ENCODE data around the gene IL12RB2.

IL12RB2 gene, protein sequence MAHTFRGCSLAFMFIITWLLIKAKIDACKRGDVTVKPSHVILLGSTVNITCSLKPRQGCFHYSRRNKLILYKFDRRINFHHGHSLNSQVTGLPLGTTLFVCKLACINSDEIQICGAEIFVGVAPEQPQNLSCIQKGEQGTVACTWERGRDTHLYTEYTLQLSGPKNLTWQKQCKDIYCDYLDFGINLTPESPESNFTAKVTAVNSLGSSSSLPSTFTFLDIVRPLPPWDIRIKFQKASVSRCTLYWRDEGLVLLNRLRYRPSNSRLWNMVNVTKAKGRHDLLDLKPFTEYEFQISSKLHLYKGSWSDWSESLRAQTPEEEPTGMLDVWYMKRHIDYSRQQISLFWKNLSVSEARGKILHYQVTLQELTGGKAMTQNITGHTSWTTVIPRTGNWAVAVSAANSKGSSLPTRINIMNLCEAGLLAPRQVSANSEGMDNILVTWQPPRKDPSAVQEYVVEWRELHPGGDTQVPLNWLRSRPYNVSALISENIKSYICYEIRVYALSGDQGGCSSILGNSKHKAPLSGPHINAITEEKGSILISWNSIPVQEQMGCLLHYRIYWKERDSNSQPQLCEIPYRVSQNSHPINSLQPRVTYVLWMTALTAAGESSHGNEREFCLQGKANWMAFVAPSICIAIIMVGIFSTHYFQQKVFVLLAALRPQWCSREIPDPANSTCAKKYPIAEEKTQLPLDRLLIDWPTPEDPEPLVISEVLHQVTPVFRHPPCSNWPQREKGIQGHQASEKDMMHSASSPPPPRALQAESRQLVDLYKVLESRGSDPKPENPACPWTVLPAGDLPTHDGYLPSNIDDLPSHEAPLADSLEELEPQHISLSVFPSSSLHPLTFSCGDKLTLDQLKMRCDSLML

DNA sequence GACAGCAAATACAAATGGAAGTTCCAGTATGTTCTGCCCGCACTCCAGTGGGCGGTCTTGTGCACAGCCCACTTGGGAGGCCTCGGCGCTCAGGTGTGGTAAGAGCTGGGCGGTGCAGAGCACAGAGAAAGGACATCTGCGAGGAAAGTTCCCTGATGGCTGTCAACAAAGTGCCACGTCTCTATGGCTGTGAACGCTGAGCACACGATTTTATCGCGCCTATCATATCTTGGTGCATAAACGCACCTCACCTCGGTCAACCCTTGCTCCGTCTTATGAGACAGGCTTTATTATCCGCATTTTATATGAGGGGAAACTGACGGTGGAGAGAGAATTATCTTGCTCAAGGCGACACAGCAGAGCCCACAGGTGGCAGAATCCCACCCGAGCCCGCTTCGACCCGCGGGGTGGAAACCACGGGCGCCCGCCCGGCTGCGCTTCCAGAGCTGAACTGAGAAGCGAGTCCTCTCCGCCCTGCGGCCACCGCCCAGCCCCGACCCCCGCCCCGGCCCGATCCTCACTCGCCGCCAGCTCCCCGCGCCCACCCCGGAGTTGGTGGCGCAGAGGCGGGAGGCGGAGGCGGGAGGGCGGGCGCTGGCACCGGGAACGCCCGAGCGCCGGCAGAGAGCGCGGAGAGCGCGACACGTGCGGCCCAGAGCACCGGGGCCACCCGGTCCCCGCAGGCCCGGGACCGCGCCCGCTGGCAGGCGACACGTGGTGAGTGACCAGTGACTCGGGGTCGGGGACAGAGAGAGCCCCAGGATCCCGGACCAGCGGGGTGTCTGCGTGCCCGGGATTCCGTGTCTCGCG, at the start of gene IL12RB2:
TSS of gene IL12RB2 (plus strand) at position 623 of the 810 bp plus-strand sequence. CDS start 12,496 bp downstream, outside the sequence.
- peak; percentile 81 for DNase-seq

DNA sequence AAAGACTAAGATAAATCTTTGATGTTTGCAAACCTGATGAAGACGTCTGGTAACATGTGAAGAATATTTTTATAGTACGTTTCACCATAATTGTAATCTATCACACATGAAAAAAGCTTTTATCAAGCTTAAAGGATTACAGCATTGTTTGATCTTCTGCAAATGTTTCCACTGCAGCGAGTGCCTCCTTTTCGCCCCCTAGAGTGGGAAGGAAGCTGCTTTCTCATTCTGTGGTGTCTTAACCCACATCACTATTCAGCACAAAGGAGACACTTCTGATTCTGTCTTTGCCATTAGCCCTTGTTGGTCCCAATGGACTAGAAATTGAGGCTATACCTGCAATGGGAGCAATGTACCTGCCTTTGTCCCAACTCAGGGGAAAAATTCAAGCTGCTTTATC, 46.0 kb upstream of the IL12RB2 start:
- DNase-seq: no peak

DNA sequence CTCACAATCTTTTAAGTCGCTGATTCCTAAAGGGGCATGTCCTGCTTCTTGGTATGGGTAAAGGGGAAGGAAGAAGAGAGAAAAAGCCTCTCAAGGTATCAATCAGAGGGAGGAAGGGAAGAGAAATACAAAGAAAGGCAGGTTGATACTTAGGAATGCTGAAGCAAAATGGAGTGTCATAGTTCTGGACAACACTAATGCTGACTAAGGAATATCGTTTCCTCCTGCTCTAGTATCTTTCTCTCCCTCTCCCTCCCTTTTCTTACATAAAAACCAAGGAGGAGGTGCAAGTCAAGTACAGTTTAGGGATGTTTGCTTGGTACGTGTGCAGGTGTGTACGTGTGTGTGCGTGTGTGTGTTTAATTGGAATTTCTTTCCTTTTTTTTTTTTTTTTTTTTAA, 44.9 kb upstream of the IL12RB2 start:
- no peak for DNase-seq

DNA sequence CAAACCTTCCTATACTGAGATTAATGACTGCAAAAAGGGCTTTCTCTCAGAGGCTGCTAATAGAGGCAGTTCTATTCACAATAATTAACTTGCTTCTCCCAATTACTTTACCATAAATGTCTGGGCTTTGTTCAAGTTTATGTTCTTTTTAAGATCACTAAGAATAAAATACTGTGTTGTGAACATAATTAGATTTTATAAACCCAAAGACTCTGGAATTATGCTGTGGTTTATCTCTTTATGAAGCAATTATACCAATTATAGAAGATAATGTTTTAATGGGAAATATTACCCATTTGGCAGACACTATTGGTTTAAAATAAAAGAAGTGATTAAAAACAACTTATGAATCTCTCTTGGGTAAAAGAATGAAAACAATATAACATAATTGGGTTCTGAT, 43.5 kb upstream of the IL12RB2 start:
- DNase-seq: no peak

DNA sequence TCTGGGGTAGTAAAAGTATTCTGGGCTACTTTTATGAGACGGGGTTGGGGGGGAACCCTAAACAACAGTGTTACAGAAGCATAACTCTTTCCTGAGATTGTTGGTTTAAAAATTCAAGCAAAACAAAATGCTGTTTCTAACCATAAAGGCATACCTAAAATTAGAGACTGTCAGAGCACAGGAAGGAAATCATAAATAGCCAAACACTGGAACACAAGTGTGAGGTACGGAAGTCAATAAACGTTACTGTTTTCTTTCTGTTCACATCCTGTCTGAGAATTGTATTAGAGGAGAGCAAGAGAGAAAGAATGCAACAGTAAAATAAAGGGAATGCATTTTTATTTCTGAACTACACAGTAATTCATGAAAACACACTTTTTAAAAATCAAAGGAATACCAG, 42.8 kb upstream of the IL12RB2 start:
- no peak for DNase-seq

DNA sequence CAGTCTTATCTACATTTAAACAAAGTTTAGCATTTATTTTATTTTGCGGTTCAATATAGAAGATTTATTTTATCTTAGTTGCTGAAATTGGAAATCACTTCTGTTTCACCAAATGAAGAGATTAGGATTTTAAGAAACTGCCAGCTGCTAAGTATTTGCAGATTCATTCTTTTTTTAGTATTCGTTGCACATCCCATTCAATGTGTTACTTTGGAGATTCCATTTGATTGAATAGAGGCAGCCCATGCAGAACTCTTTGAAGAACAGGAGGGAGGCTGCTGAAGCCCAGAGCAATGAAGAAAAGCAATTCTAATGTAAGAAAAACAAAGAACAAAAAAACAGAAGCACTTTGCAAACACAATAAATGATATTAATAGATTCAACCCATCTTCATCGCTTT, 38.6 kb upstream of the IL12RB2 start:
- DNase-seq: no peak

DNA sequence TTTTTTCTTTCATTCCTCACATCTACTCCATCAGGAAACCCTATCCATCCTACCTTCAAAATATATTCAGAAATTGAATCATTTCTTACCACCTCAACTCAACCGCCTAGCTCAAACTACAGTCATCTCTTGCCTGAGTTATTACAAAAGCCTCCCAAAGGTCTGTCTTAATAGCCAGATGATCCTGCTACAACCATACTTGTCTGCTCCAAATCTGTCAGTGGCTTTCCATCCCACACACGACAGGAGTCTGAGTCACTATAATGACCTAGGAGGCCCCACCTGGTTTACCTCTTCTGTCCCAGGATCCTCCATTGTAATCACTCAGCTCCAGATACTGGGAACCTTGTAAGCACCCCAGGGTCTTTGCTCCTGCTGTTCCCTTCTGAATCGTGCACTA, 37.1 kb upstream of the IL12RB2 start:
- DNase-seq: no peak

DNA sequence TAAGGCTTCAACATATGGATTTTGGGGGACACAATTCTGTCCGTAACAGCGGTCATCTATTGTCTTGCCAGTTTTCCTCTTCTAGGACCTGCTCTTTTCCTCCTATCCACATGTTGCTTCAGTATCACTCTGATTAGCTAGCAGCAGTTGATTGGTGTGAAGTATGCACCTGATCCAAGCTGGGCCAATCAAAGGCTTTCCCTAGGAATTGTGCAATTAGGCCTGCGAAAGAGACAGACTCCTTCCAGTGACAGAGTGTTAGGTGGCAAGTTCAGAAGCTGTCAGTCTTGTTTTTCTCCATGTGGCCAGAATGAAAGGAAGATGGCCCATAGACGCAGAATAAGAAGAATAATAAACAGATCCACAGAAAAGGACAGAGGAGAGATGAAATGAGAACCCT, 34.1 kb upstream of the IL12RB2 start:
- DNase-seq: no peak

DNA sequence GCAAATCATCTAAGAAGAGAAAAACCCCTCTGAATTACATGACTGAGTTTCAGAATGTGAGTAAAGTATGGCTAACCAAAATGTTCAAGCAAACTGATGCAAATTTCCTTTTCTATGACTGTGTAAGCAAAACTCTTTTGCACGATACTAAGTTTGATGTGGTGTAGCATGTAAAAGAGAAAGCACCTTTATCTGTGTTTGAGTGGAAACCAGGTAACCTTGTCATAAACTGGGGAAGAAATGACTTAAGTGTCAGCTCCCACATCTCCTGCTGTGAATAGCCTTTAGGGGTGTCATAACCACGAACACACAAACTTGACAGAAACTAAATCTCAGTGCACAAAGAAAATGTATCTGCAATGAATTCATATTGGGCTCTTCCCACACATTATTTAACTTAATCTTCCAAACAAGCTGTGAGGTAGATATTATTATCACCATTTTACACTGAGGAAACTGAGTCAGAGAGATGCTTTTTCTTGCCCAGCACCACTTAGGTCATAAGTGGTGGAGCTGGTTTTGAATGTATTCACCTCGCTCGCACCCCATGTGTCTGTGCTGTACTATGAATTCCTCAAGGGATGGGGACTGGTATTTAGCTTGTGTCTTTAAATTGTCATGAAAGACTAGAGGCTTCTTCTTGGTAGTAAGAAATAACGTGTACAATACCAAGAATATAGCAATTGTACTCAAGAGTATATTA, 32.9 kb upstream of the IL12RB2 start:
- no peak for DNase-seq

DNA sequence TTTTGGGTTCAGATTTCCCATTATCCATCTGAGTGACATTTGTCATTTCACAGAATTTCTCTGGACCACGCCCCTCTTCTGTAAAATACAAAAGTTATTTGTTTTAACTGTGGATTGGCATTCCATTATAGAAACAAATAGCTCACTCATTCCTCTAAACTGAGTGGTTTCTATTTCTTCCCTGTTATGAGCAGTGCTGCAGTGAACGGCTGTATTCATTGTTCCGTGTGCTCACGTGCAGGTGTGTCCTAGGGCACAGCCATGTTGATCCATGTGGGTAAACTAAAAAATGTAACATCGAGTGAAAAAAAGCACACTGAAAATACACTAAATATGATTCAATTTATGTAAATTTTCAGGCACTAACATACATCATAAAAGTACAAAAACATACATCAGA, 27.0 kb upstream of the IL12RB2 start:
- DNase-seq: no peak

DNA sequence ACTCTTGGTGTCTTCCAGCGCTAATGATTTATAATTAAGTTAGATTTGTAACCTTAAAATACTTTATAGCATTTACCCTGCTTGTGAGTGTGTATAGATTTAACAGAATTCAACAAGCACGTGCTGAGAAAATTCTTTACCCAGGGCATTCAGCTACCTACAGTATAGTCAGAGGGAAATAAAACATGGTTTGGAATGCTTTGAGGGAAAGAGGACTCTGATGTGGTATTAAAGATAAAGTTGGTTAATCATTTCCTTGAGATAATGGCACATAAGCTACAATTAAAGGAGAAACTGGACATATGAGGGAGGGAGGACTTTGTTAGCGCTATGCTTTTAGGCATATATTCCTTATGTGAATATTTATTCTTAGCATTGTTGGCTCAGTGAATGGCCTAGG, 26.4 kb upstream of the IL12RB2 start:
- DNase-seq: no peak

DNA sequence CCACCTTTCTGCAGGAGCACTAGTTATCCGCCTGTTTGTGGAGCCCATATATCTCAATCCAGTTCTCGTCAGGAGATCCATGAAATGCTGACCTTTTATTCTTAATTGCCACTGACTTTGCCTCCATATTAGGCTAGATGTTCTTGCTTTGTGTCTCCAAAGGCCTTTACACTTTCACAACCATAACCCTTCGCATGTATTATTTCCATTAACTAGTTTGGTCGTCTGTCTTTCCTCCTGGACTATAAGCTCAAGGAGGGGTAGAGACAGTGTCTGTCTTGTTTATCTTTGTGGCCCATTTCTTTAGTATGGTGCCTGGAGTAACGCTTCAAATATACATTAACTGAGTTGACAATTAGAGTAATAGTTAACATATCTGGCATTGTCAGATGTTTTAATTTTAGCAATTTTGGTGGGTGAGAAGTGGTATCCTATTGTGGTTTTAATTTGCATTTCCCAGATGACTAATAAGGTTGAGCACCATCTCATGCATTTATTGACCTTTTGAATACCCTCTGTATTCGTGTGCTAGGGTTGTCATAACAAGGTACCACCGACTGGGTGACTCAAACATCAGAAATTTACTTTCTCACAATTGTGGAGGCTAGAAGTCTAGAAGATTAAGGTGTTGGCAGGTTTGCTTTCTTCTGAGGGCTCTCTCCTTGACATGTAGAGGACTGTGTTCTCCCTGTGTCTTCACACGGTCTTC, 21.7 kb upstream of the IL12RB2 start:
- no peak for DNase-seq

DNA sequence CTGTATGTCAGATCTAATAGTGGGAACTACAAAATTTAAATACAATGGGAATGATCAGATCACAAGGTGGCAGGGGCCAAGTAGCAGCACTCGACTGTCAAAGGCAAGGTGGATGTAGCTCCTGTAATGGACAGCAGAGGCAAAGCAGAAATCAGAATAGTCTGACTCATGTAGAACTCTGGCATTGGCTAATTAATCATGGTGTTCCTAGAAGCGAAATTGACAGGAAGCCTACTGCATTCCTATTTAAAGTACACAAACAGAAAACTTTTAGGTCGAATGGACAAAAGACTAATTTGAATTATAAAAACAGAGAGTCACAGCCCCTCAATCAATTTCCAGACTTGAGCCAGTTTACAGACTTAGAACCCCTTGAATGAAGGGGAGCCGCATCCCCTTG, 17.4 kb upstream of the IL12RB2 start:
- no peak for DNase-seq

DNA sequence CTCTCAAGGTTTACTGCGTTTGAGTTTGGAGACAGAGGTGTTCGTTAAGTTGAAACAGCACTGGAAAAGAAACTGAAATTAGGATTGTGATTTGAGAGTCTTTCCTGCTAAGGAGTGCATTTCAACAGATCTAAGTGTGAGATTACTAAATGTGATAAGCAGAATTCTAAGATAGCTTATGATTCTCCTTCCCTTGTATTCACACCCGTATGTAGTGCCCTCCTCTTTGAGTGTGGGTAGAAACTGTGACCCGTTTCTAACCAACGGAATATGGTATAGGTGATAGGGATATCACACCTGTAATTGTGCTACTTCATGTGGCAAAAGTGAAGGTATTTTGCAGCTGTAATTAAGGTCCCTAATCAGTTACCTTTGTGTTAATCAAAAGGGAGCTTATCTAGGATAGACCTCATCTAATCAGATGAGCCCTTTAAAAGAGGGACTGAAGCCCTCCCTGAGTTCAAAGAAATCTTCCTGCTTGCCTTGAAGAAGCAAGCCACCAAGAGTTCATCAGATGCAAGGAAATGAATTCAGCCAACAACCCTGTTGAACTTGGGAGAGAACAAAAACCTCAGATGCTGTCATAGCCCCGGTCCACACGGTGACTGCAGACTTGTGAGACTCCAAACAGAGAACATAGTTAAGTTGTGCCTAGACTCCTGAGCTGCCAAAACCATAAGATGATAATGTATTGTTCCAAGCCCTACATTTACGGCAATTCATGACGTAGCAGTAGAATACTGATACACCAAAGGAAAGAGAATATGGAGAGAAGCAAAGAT, 12.6 kb upstream of the IL12RB2 start:
- no peak for DNase-seq

DNA sequence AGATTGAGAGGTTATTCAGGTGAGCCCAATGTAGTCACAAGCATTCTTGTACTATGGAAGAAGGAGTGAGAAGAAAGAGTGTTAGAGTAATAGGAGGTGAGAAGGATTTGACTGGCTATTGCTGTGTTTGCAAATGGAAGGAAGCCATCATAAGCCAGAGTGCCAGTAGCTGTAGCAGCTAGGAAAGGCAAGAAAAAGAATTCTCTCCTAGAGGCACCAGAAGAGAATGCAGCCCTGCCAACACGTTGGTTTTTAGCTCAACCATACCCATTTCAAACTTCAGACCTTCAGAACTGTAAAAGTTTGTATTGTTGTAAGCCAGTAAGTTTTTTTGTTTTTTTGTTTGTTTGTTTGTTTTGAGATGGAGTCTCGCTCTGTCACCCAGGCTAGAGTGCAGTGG, 8.9 kb upstream of the IL12RB2 start:
- DNase-seq: no peak

DNA sequence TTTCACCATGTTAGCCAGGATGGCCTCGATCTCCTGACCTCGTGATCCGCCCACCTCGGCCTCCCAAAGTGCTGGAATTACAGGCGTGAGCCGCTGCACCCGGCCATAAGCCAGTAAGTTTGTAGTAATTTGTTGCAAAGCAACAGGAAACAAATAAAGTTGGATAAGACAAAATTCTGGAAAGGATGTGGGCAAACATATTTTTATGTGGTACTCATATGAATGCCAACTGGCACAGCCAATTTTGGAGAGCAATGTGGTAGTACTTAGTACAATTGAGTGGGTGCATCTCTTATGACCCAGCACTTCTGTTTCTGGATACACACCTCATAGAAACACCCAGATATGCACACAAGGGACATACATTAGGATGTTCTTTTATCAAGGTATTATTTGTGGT, 8.4 kb upstream of the IL12RB2 start:
- DNase-seq: no peak

DNA sequence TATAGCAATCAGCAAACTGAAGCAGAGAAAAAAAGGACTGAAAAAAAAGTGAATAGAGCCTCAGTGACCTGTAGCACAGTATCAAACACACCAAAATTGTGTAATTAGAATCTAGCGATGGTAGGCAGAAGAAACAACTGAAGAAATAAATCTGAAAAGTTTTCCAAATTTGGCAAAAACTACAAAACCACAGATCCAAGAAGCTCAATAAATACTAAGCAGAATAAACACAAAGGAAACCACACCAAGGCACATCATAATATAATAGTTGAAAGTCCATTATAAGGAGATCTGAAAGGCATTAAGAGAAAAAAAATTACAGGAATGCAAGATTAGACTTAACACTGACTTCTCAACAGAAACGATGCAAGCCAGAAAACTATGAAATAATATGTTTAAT, 7.1 kb upstream of the IL12RB2 start:
- no peak for DNase-seq

DNA sequence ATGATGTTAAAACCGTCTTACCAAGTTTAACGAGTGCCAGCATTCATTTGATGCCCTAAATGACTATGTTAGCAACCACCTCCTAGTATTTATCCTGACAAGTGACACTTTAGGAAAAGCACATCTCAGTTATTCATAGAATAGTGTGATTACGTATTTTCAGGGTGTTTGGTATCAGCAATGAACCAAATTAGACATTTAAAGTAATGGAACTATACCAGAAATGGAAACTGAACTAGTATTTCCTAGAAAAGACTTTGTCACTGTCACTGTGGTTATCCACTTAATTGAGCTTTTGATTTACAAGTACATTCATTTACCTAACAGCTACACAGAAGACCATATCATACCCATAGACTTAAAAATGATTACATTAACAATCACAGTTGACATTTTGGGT, 3.6 kb upstream of the IL12RB2 start:
- DNase-seq: no peak

DNA sequence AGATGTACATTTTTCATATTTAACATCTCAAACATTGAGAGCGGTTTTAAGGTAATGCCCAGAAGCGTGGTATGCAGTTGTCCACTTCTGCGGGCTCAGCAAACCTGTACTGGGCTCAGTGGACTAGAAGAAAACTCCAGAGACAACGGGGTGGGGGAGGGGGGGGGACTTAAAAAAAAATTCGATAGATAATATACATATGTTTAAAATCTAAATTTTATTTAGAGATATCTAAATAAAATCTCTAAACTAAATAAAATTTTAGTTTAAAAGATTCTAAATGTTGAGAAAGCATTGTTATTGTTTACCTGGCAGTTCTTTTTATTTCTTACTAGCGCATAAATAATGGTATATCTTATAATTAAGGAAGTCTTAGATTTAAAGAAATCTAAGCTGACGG, 1.1 kb upstream of the IL12RB2 start:
- no peak for DNase-seq

DNA sequence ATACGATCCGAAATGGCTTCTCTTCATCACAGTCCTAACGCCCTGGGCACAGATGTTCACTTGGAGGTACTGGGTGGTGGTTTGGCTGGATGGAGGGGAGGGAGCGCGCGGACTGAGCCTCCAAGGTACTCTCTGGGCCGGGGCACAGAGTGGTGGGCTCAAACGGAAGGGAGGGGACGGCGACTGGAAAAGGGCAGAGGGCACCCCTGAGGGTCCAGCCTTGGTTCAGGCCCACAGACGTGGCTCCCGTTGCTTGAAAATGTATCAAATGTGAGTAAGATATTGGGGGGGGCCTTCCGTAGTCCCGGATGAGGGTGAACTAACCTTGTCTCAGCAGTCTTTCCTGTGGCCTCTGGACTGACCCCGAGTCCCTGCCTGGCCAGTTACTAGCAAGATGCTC, 463 bp downstream of the IL12RB2 start:
- peak; percentile 71 for DNase-seq

DNA sequence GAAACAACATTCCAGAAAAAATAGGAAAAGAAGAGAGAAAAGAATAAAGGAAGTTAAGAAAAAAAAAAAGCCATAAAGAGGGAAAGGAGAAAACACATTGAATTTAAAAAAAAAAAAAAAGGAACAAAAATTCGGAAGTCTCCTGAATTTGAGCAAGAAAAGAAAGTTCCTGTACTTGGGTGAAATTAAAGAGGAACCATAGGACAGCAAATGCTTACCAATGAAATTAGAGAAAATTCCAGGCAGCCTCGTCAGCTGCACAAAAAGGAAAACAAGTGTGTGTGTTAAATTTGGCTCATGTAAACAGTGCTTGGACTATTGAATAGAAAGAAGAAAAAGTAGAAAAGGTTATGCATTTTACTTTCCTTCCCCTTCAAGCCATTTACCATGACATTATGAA, 4.9 kb downstream of the IL12RB2 start:
- no peak for DNase-seq
